ENCODE results near the gene PRDX1.
A peak's percentile ranks its signal among the peaks of the same experiment; 100 is the strongest.
"Not testable (repeated sequence)": the region's sequence is repeated elsewhere in the genome, so short reads cannot be mapped to it uniquely, and the experiment has no call there.

Gene PRDX1

GRCh38 chr1:45503462-45504360, 18.0 kb downstream of the PRDX1 start:
- no peak for DNase-seq (ENCODE audit: low read depth in 2 of 2)

- no peak for DNase-seq (ENCODE audit: low read depth in 2 of 2)
Measured at GRCh38 chr1:45501505-45501859, 20.2 kb downstream of the PRDX1 start.

- no peak for DNase-seq (ENCODE audit: low read depth in 2 of 2)
Measured at GRCh38 chr1:45499415-45499769, 22.3 kb downstream of the PRDX1 start.

- DNase-seq (ENCODE audit: low read depth in 2 of 2), result no peak
Measured at GRCh38 chr1:45498279-45498678, 23.4 kb downstream of the PRDX1 start.

- peak in 1 of 2 donors; percentile 14 for DNase-seq (ENCODE audit: low read depth in 2 of 2)
Measured at GRCh38 chr1:45493116-45493697, 28.5 kb downstream of the PRDX1 start.

- no peak for DNase-seq (ENCODE audit: low read depth in 2 of 2)
Measured at GRCh38 chr1:45492691-45493090, 29.0 kb downstream of the PRDX1 start.

GRCh38 chr1:45491487-45492260, 30.0 kb downstream of the PRDX1 start:
- DNase-seq (ENCODE audit: low read depth in 2 of 2), result no peak

- DNase-seq (ENCODE audit: low read depth in 2 of 2), result peak; percentile 85 to 92
Measured at GRCh38 chr1:45490626-45491486, 30.8 kb downstream of the PRDX1 start, which contains the start of gene TESK2. TESK2 (minus strand) TSS chr1:45491163; CDS start chr1:45457785, 33,378 bp downstream.

GRCh38 chr1:45490121-45490625, 31.5 kb downstream of the PRDX1 start:
- no peak for DNase-seq (ENCODE audit: low read depth in 2 of 2)

GRCh38 chr1:45489379-45489778, 32.3 kb downstream of the PRDX1 start:
- peak; percentile 20 to 50 for DNase-seq (ENCODE audit: low read depth in 2 of 2)

GRCh38 chr1:45488666-45489377, 32.9 kb downstream of the PRDX1 start:
- no peak for DNase-seq (ENCODE audit: low read depth in 2 of 2)

GRCh38 chr1:45485949-45486348, 35.7 kb downstream of the PRDX1 start:
- DNase-seq (ENCODE audit: low read depth in 2 of 2), result no peak

- no peak for DNase-seq (ENCODE audit: low read depth in 2 of 2)
Measured at GRCh38 chr1:45479039-45479748, 42.5 kb downstream of the PRDX1 start.

- DNase-seq (ENCODE audit: low read depth in 2 of 2), result no peak
Measured at GRCh38 chr1:45478121-45478814, 43.4 kb downstream of the PRDX1 start.

GRCh38 chr1:45477646-45478045, 44.0 kb downstream of the PRDX1 start:
- no peak for DNase-seq (ENCODE audit: low read depth in 2 of 2)

- DNase-seq (ENCODE audit: low read depth in 2 of 2), result not testable (repeated sequence)
Measured at GRCh38 chr1:45474194-45474593, 47.5 kb downstream of the PRDX1 start.

GRCh38 chr1:45473302-45473701, 48.4 kb downstream of the PRDX1 start:
- no peak for DNase-seq (ENCODE audit: low read depth in 2 of 2)

- DNase-seq (ENCODE audit: low read depth in 2 of 2), result no peak
Measured at GRCh38 chr1:45470306-45470798, 51.3 kb downstream of the PRDX1 start.

GRCh38 chr1:45467353-45467752, 54.3 kb downstream of the PRDX1 start:
- not testable (repeated sequence) for DNase-seq (ENCODE audit: low read depth in 2 of 2)

Data from stimulated activated CD8-positive, alpha-beta memory T cell treated with anti-CD3 and anti-CD28 coated beads, Interleukin-2, amount 100 ng/mL, for 48 hours (primary cell).